Fibroblast of peridontal ligament (primary cell): Measurements from ENCODE around the gene SLC39A10.

Source experiments
- DNase-seq: peaks from one replicate; pipeline ENCODE4 v3.0.0-alpha.2; 2010; ENCODE audit errors: extremely low read depth

SLC39A10 gene

GRCh38 chr2:195721042-195721441 lies 64.0 kb downstream of the SLC39A10 start:
- DNase-seq, result no peak

GRCh38 chr2:195722075-195722474 lies 65.0 kb downstream of the SLC39A10 start:
- DNase-seq, result no peak

- DNase-seq, result no peak
Observed at GRCh38 chr2:195727106-195727505, 70.1 kb downstream of the SLC39A10 start.

- DNase-seq, result peak; percentile 38
Observed at GRCh38 chr2:195730912-195731311, 73.9 kb downstream of the SLC39A10 start.

GRCh38 chr2:195732574-195732973 lies 75.5 kb downstream of the SLC39A10 start:
- DNase-seq, result peak; percentile 23

- no peak for DNase-seq
Observed at GRCh38 chr2:195733831-195734230, 76.8 kb downstream of the SLC39A10 start.

- DNase-seq, result peak; percentile 32
Observed at GRCh38 chr2:195734395-195734794, 77.4 kb downstream of the SLC39A10 start.

DNA sequence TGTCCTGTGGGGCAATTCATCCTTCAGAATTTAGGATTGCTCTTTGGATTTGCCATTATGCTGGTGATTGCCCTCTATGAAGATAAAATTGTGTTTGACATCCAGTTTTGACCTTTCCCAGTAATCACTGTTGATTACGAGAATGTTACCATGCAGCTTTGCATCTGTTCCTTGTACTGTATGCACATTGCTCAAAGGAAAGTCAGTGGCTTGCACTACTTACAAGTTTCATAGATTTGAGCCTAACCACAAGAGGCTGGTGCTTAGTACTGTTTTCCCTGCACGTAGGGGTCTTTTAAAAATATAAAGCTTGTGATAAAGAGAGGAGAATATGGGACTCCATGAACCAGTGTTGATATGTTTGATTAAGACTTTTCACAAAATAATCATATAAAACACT lies 77.9 kb downstream of the SLC39A10 start:
- peak; percentile 48 for DNase-seq

DNA sequence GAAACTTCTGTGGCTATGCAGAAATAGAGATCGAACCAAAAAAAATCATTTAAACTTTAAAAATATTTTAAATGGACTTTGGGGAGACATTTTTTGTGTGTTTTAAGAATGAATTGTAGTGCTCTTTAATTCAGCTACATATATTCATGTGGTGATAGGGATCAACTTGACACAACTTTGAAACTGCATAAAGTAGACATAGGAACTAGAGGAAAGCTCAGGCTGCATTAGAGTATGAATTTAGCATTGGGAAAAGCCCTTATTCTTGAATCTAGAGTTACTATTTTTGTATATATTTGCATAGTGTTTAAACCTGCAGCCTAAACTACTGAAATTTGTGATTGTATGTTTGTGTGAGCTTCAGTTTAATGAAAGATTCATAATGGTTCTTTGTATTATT lies 78.3 kb downstream of the SLC39A10 start:
- DNase-seq, result no peak

DNA sequence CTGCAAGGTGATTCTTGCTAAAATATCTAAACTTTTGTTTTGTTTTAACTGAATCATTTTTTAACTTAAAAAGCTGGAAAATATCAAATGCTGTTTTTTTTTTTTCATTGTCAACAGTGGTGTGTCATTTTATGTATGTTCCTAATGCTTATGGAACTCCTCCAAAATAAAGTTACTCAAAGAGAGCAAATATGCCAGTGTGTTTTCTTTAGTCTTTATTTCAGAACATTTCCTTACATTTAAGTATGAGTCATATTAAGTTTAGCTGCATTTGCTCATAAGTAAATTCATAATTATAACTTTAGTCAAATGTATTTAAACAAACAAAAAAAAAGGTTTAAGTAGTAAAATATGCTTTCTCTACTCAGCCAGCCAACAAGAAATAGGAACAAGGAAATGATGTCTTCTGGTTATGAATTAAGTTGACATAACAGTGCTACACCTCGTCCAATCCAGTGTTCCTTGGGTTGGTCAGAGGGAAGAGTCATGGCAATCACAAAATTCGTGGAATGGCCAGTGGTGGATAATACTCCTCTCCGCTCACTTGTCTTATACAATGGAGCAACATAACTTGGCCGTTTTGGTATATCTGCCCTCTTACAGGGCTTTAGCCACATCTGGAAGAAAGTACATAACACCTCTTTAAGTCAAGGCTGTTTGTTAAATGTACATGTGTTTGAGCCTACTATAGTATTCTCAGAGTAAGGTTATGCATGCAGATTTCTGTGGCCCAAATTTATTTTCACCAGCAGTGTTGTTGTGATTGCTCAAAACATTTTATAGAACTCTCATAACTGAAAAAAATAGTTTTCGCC lies 80.7 kb downstream of the SLC39A10 start:
- DNase-seq, result peak; percentile 9

DNA sequence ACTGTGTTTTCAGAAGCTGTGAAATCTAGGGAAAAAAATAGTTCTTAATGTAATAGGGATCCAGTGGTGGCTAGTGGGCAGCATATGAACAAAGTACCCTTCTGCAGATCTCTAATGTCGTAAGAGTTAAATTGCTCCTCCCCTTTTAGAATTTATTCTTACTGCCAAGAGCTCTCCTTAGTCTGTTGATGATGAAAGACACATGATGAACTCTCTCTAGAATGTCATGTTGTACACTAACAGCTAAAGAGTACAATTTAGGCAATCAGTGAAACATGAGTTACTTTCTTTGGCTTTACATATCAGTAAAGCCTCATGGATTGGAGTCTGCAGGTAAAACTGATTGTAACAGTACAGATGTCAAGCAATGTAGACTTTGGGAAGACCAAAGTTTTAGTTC lies 84.2 kb downstream of the SLC39A10 start:
- DNase-seq, result peak; percentile 55

- no peak for DNase-seq
Observed at GRCh38 chr2:195756218-195756942, 99.4 kb downstream of the SLC39A10 start.

GRCh38 chr2:195758846-195759245 lies 101.8 kb downstream of the SLC39A10 start:
- no peak for DNase-seq

DNA sequence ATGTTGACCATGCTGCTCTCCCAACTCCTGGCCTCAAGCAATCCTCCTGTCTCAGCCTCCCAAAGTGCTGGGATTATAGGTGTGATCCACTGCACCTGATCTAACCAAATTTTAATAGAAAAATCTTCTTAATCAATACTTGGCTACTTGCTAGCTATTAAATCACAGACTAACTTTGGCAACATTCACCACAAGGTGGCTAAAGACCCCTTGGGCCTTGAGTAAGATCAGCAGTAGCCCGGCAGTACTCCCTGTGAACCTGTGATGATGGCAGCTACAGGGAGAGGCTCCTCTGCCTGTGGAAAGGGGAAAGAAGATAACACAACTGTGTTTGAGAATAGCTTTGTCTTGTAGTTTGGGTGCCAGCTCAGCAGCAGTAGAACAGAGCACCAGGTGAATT lies 102.9 kb downstream of the SLC39A10 start:
- no peak for DNase-seq

GRCh38 chr2:195763866-195764265 lies 106.8 kb downstream of the SLC39A10 start:
- DNase-seq, result peak; percentile 14

DNA sequence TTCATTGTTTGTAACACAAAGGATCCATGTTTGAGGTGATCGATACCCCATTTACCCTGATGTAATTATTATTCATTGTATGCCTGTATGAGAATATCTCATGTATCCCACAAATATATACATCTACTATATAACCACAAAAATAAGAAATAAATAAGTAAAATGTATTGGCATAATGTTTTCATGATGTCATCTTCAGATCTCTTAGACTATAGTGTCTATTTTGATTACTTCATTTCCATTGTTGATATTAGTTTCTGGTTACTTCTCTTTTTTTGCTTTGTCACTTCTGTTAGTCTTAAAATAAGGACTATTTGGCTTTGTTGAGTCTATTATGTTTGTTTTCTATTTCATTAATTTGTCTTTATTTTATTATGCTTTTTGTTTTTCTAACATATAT lies 109.7 kb downstream of the SLC39A10 start:
- no peak for DNase-seq

GRCh38 chr2:195768431-195768830 lies 111.4 kb downstream of the SLC39A10 start:
- peak; percentile 20 for DNase-seq

- no peak for DNase-seq
Observed at GRCh38 chr2:195769975-195770374, 112.9 kb downstream of the SLC39A10 start.

DNA sequence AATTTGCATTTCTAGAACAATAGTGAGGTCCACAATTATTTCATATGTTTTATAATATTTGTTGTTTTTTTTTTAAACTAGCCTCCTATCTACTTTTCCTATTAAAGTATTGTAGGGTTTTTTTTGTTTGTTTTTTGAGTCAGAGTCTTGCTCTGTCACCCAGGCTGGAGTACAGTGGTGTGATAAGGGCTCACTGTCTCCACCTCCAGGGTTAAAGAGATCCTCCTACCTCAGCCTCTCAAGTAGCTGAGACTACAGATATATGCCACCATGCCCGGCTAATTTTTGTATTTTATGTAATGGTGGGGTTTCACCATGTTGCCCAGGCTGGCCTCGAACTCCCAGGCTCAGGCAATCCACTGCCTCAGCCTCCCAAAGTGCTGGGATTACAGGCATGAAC lies 122.5 kb downstream of the SLC39A10 start:
- DNase-seq, result no peak

DNA sequence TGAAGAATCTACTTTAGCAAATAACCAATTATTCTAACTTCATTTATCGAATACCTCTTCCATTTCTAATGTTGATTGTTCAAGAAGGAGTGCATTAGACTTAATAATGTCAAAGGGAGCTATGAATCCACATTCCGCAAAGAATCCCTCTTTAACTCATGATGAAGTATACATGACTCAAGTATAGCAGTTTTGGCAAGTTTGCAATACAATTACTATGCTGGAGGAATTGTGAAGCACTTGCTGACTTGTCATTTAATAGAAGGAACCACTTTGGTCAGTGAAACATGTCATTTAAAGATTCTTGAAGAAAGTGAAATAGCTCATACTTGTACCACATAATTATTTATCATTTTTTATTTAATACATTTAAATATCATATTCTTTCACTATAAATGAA lies 125.1 kb downstream of the SLC39A10 start:
- DNase-seq, result peak; percentile 27
